GM12891 (cell line): ENCODE measurements around the gene ACSM2B. TPM values are rescaled to one million over a fixed set of nuclear protein-coding genes. Genes with fewer than 3 reads are reported as not detected.
"Not testable (repeated sequence)": the region's sequence is repeated elsewhere in the genome, so short reads cannot be mapped to it uniquely, and the experiment has no call there.

ENCODE experiments used
- DNase-seq: peaks from one replicate; pipeline ENCODE4 v3.0.0; 2011; ENCODE audit warnings: low spot score; ENCODE audit not compliant: insufficient read length
- FAIRE-seq: peaks from 2 replicates; lab custom pipeline; 2011; peaks lifted over from hg19 to GRCh38; lab: Jason Lieb, UNC
- PAX5 ChIP-seq: IDR thresholded peaks from 2 replicates; pipeline ENCODE4 v1.6.1; 2011; ENCODE audit warnings: low read length, moderate library complexity, mild to moderate bottlenecking; ENCODE audit not compliant: insufficient read depth, severe bottlenecking
- POLR2A ChIP-seq: IDR thresholded peaks from 2 replicates; pipeline ENCODE4 v1.6.1; 2011; ENCODE audit warnings: low read depth, low read length, control low read depth
- POLR2AphosphoS5 ChIP-seq: IDR thresholded peaks from 2 replicates; pipeline ENCODE4 v1.6.1; 2011; ENCODE audit warnings: low read depth, low read length, control low read depth
- POU2F2 ChIP-seq: IDR thresholded peaks from 2 replicates; pipeline ENCODE4 v1.6.1; 2011; ENCODE audit warnings: low read depth, mild to moderate bottlenecking, control low read depth, low read length, moderate library complexity
- SPI1 ChIP-seq: IDR thresholded peaks from 2 replicates; pipeline ENCODE4 v1.6.1; 2011; ENCODE audit warnings: low read depth, low read length, control low read depth
- TAF1 ChIP-seq: IDR thresholded peaks from 2 replicates; pipeline ENCODE4 v1.6.1; 2011; ENCODE audit warnings: low read depth, low read length, control low read depth
- polyA plus RNA-seq: library from polyadenylated mRNA; unstranded; fragments of >200 nt; gene quantifications from one replicate; pipeline ENCODE4 v1.2.1, GENCODE V29; 2012; ENCODE audit warnings: low read depth, missing spikeins, inconsistent platforms; ENCODE audit not compliant: missing spikeins

The ACSM2B gene, protein sequence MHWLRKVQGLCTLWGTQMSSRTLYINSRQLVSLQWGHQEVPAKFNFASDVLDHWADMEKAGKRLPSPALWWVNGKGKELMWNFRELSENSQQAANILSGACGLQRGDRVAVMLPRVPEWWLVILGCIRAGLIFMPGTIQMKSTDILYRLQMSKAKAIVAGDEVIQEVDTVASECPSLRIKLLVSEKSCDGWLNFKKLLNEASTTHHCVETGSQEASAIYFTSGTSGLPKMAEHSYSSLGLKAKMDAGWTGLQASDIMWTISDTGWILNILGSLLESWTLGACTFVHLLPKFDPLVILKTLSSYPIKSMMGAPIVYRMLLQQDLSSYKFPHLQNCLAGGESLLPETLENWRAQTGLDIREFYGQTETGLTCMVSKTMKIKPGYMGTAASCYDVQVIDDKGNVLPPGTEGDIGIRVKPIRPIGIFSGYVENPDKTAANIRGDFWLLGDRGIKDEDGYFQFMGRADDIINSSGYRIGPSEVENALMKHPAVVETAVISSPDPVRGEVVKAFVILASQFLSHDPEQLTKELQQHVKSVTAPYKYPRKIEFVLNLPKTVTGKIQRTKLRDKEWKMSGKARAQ
- polyA plus RNA-seq: not detected

DNA sequence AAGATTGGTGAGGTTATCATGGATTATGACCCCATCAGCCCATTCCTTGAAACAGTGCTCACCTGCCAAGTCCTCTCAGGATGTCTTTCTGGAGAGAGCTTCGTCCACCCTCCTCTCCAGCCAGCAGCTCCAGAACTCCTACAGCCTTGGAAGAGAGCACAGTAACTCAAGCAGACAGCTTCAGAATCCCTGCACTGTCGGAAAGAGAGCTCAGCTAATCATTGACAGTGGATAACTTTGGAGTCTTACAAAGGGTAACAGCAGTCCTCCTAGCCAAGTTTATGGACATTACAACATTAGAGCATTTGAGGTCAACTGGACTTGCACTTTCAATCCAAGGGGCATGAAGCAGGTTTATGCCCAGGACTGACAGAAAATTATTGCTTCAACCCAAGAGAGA is at the start of gene ACSM2B:
Gene ACSM2B (minus strand): TSS at position 223 of the 400 bp plus-strand sequence. CDS start 11,522 bp downstream, outside the sequence.
- DNase-seq, FAIRE-seq: not testable (repeated sequence)

- DNase-seq (no peak), FAIRE-seq (no peak)
- TF ChIP-seq PAX5 (no peak), POLR2A (no peak), TAF1 (no peak), POLR2AphosphoS5 (no peak), SPI1 (no peak), POU2F2 (no peak)
Observed at GRCh38 chr16:20624882-20625807, 49.0 kb upstream of the ACSM2B start.

DNA sequence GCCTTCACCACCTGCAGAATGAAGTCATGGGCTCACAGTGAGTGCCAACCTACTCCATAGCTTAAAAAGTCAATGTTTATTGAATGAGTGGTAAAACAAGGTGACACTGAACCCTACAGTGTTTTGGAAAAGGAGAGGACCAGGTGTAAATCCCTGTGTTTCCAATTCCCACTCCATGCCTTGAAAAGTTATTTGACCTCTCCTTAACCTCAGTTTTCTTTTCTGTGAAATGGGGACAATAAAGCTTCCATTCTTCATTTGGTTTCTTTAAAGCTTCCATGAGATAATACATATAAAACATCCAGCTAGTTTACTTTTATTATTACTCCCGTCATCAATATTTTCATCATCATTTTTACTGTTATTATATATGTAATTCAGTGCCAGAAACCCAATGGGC is 48.0 kb upstream of the ACSM2B start:
- TF ChIP-seq TAF1 (no peak), POLR2A (no peak), POU2F2 (no peak), PAX5 (no peak), SPI1 (no peak), POLR2AphosphoS5 (no peak)
- no peak for FAIRE-seq
- no peak for DNase-seq

GRCh38 chr16:20622498-20622870 is 46.3 kb upstream of the ACSM2B start:
- FAIRE-seq (no peak), DNase-seq (no peak)
- TF ChIP-seq TAF1 (no peak), SPI1 (no peak), PAX5 (no peak), POLR2AphosphoS5 (no peak), POLR2A (no peak), POU2F2 (no peak)

GRCh38 chr16:20621406-20621805 is 45.2 kb upstream of the ACSM2B start:
- FAIRE-seq: no peak
- no peak for TF ChIP-seq SPI1
- TF ChIP-seq TAF1: no peak
- no peak for TF ChIP-seq POLR2AphosphoS5
- no peak for TF ChIP-seq POU2F2
- no peak for TF ChIP-seq PAX5
- TF ChIP-seq POLR2A: no peak
- no peak for DNase-seq

DNA sequence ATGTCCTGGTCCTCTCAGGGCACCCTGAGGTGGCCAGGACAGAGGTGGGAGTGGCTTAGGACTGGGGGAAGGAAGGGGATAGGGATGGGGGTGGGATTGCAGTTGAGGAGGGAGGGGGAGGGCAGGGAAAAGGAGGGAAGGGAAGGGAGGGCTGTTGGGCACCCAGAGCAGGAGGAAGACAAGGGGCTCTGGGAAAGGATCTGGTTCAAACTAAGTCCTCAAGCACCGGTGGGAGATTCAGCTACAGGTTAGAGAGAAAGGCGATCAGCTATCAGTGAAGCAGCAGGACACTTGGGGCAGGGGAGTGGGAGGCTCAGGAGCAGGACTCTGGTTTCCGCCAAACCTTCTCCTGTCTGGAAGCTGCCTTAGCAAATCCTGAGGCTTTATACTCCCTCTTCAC is 44.6 kb upstream of the ACSM2B start:
- no peak for DNase-seq
- TF ChIP-seq POLR2AphosphoS5 (no peak), TAF1 (no peak), POLR2A (no peak), PAX5 (no peak), SPI1 (no peak), POU2F2 (no peak)
- FAIRE-seq: no peak

- no peak for DNase-seq
- TF ChIP-seq SPI1 (no peak), POU2F2 (no peak), POLR2AphosphoS5 (no peak), TAF1 (no peak), POLR2A (no peak), PAX5 (no peak)
- FAIRE-seq: no peak
Observed at GRCh38 chr16:20620003-20620402, 43.8 kb upstream of the ACSM2B start.

GRCh38 chr16:20617271-20617670 is 41.1 kb upstream of the ACSM2B start:
- TF ChIP-seq SPI1 (no peak), POU2F2 (no peak)
- FAIRE-seq (no peak), DNase-seq (no peak)

DNA sequence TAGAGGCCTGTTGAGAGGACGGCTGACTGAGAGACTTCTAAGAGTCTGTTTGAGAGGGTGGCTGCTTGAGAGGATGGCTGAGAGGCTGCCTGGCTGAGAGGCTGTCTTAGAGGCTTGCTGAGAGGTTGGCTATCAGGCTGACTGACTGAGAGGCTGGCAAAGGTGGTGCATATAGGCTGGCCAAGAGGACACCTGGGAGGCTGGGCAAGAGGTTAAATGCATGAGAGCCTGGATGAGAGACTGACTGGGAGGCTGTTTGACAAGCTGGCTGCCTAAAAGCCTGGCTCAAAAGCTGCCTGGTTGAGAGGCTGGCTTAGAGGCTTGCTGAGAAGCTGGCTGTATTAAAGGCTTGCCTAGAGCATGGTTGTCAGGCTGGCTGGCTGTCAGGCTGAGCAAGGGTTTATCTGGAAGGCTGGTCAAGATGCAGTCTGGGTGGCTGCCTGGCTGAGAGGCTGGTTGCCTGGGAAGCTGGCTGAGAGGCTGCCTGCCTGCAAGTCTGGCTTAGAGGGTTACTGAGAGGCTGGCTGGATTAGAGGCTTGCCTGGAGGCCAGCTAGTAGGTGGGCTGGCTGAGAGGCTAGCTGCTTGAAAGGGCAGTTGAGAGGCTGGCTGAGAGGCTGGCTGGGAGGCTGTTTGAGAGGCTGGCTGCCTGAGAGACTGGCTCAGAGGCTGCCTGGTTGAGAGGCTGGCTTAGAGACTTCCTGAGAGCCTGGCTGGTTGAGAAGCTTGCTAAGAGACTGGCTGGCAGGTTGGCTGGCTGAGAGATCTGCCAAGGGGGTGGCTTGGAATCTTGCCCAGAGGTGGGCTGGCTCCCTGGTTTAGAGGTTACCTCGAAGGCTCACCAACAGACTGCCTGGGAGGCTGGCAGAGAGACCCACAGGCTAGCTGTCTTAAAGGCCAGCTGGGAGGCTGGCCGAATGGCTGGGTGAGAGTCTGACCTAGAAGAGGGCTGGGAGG is 38.3 kb upstream of the ACSM2B start:
- FAIRE-seq: no peak

More for the DNA sequence above, 38.3 kb upstream of the ACSM2B start:
- no peak for TF ChIP-seq PAX5
- TF ChIP-seq POLR2AphosphoS5: no peak
- TF ChIP-seq TAF1: no peak
- TF ChIP-seq POU2F2: no peak
- TF ChIP-seq POLR2A: no peak
- no peak for DNase-seq
